ENCODE data around the gene PLA2G2D.
"Not testable (repeated sequence)": the region's sequence is repeated elsewhere in the genome, so short reads cannot be mapped to it uniquely, and the experiment has no call there.

PLA2G2D gene

GRCh38 chr1:20143318-20143717 lies 24.0 kb upstream of the PLA2G2D start:
- DNase-seq (ENCODE audit: extremely low read depth in 1 of 2, low read depth in 1 of 2) = no peak

GRCh38 chr1:20142001-20142710 lies 22.8 kb upstream of the PLA2G2D start:
- DNase-seq (ENCODE audit: extremely low read depth in 1 of 2, low read depth in 1 of 2) = no peak

GRCh38 chr1:20141466-20141865 lies 22.1 kb upstream of the PLA2G2D start:
- DNase-seq (ENCODE audit: extremely low read depth in 1 of 2, low read depth in 1 of 2) = no peak

GRCh38 chr1:20141001-20141400 lies 21.7 kb upstream of the PLA2G2D start:
- no peak for DNase-seq (ENCODE audit: extremely low read depth in 1 of 2, low read depth in 1 of 2)

GRCh38 chr1:20139776-20140612 lies 20.7 kb upstream of the PLA2G2D start:
- DNase-seq (ENCODE audit: extremely low read depth in 1 of 2, low read depth in 1 of 2) = no peak

GRCh38 chr1:20138961-20139550 lies 19.7 kb upstream of the PLA2G2D start, which contains the start of gene PLA2G2F:
PLA2G2F (plus strand) TSS chr1:20139323; CDS start chr1:20139428, 105 bp downstream.
- no peak for DNase-seq (ENCODE audit: extremely low read depth in 1 of 2, low read depth in 1 of 2)

- no peak for DNase-seq (ENCODE audit: extremely low read depth in 1 of 2, low read depth in 1 of 2)
Observed at GRCh38 chr1:20138346-20138745, 19.0 kb upstream of the PLA2G2D start.

- DNase-seq (ENCODE audit: extremely low read depth in 1 of 2, low read depth in 1 of 2) = no peak
Observed at GRCh38 chr1:20137604-20138003, 18.3 kb upstream of the PLA2G2D start.

- DNase-seq (ENCODE audit: extremely low read depth in 1 of 2, low read depth in 1 of 2) = no peak
Observed at GRCh38 chr1:20137055-20137454, 17.7 kb upstream of the PLA2G2D start.

- DNase-seq (ENCODE audit: extremely low read depth in 1 of 2, low read depth in 1 of 2) = no peak
Observed at GRCh38 chr1:20136249-20136648, 16.9 kb upstream of the PLA2G2D start.

GRCh38 chr1:20134995-20135394 lies 15.7 kb upstream of the PLA2G2D start:
- no peak for DNase-seq (ENCODE audit: extremely low read depth in 1 of 2, low read depth in 1 of 2)

GRCh38 chr1:20130518-20130917 lies 11.2 kb upstream of the PLA2G2D start:
- DNase-seq (ENCODE audit: extremely low read depth in 1 of 2, low read depth in 1 of 2) = not testable (repeated sequence)

GRCh38 chr1:20126806-20127440 lies 7.6 kb upstream of the PLA2G2D start:
- no peak for DNase-seq (ENCODE audit: extremely low read depth in 1 of 2, low read depth in 1 of 2)

- no peak for DNase-seq (ENCODE audit: extremely low read depth in 1 of 2, low read depth in 1 of 2)
Observed at GRCh38 chr1:20126041-20126805, 6.9 kb upstream of the PLA2G2D start.

- no peak for DNase-seq (ENCODE audit: extremely low read depth in 1 of 2, low read depth in 1 of 2)
Observed at GRCh38 chr1:20125100-20125499, 5.8 kb upstream of the PLA2G2D start.

GRCh38 chr1:20124456-20125057 lies 5.2 kb upstream of the PLA2G2D start:
- DNase-seq (ENCODE audit: extremely low read depth in 1 of 2, low read depth in 1 of 2) = no peak

GRCh38 chr1:20123722-20124455 lies 4.6 kb upstream of the PLA2G2D start:
- DNase-seq (ENCODE audit: extremely low read depth in 1 of 2, low read depth in 1 of 2) = no peak

GRCh38 chr1:20120796-20121195 lies 1.5 kb upstream of the PLA2G2D start:
- DNase-seq (ENCODE audit: extremely low read depth in 1 of 2, low read depth in 1 of 2) = no peak

- DNase-seq (ENCODE audit: extremely low read depth in 1 of 2, low read depth in 1 of 2) = no peak
Observed at GRCh38 chr1:20117236-20117635, 2.1 kb downstream of the PLA2G2D start.
